K562 (cell line): ENCODE results near the gene AGAP1. TPM values are rescaled to one million over a fixed set of nuclear protein-coding genes. Genes with fewer than 3 reads are reported as not detected.

Source experiments
- BCLAF1 ChIP-seq, 2 experiments: fragments of 450-650 bp in 1 of 2; IDR thresholded peaks; 2 replicates each; pipeline ENCODE4 v1.6.1; 2011 to 2017; ENCODE audit warnings: low read depth in 2 of 2, antibody characterized with exemption in 1 of 2, borderline replicate concordance in 1 of 2, low read length in 1 of 2, mild to moderate bottlenecking in 1 of 2, mixed read lengths in 1 of 2; ENCODE audit not compliant: control insufficient read depth in 1 of 2
- CBX1 ChIP-seq: sonication (generic); IDR thresholded peaks from 2 replicates; pipeline ENCODE4 v1.6.1; 2016; ENCODE audit warnings: antibody characterized with exemption, low read depth, mild to moderate bottlenecking
- DNMT1 ChIP-seq: fragments of 450-650 bp; IDR thresholded peaks from 2 replicates; pipeline ENCODE4 v1.6.1; 2016; ENCODE audit warnings: antibody characterized with exemption, mild to moderate bottlenecking
- EGR1 ChIP-seq: fragments of 450-650 bp; conservative IDR thresholded peaks from 2 replicates; pipeline ENCODE4 v1.6.1; 2017; ENCODE audit warnings: mild to moderate bottlenecking
- GTF2E2 ChIP-seq: fragments of 200-800 bp; sonication (Bioruptor generic); IDR thresholded peaks from 2 replicates; pipeline ENCODE4 v1.6.1; 2016; ENCODE audit warnings: missing genetic modification characterization, missing compliant biosample characterization
- TCF3 ChIP-seq: sonication (generic); formaldehyde crosslinking; IDR thresholded peaks from 2 replicates; pipeline ENCODE4 v1.4.0; 2020; ENCODE audit warnings: mild to moderate bottlenecking, missing genetic modification reagents
- UBTF ChIP-seq, 2 experiments: IDR thresholded peaks; 2 replicates each; pipeline ENCODE4 v1.6.1; 2012; ENCODE audit warnings: improper control_type of control experiment in 2 of 2, low read depth in 2 of 2, low read length in 2 of 2, borderline replicate concordance in 1 of 2
- ZNF778 ChIP-seq: fragments of 450-650 bp; formaldehyde crosslinking; IDR thresholded peaks from 2 replicates; pipeline ENCODE4 v1.4.0; 2020; ENCODE audit warnings: mild to moderate bottlenecking, moderate library complexity
- polyA plus RNA-seq, 8 experiments: library from polyadenylated mRNA; depleted of rRNA in 4 of 8; stranded (reverse) in 5 of 8; unstranded in 3 of 8; fragments of >200 nt; fragmentation: Nextera tagmentation in 2 of 8; fragmentation: Illumina TruSeq in 1 of 8; extraction: Ambion mirVana in 2 of 8; extraction: Trizol in 1 of 8; gene quantifications; 2 replicates each; pipeline versions ENCODE4 v1.2.1 to v1.2.3, GENCODE V29; 2011 to 2014; ENCODE audit warnings: inconsistent platforms in 1 of 8, missing spikeins in 1 of 8
- total RNA-seq, 7 experiments: library from RNA; depleted of rRNA in 6 of 7; stranded (reverse); fragments of >200 nt in 6 of 7; fragmentation: Illumina TruSeq in 2 of 7; extraction: Trizol in 2 of 7; gene quantifications; 2 replicates each; pipeline versions ENCODE4 v1.2.1 to v1.2.3, GENCODE V29; 2011 to 2021; ENCODE audit warnings: low replicate concordance in 1 of 7

The AGAP1 gene
- total and polyA plus RNA-seq, 9 of the 15 experiments (the other 6 are each of a cell fraction or from before 2014, with no cell fraction given) = 1.3 to 24.0 (median 10.6) TPM

- TF ChIP-seq BCLAF1 (IDR thresholded peaks at IDR 0.05; ENCODE audit: borderline replicate concordance in 1 of 2, control insufficient read depth in 1 of 2, low read depth in 2 of 2, low read length in 1 of 2) (no peak), ZNF778 (CRISPR knock-in tag) (no peak), DNMT1 (no peak), EGR1 (no peak), UBTF (IDR thresholded peaks at IDR 0.05; ENCODE audit: borderline replicate concordance in 1 of 2, low read depth in 2 of 2, low read length in 2 of 2) (no peak), CBX1 (no peak), TCF3 (CRISPR knock-in tag) (no peak), GTF2E2 (tag) (no peak)
Measured at GRCh38 chr2:236022128-236022527, 528.3 kb downstream of the AGAP1 start (continued).
